Measurements from ENCODE around the gene CLSTN3. TPM values are rescaled to one million over a fixed set of nuclear protein-coding genes. Genes with fewer than 3 reads are reported as not detected.
A peak's percentile ranks its signal among the peaks of the same experiment; 100 is the strongest.

The CLSTN3 gene
- total and polyA plus RNA-seq, 2 donors (not counting 1 experiment from before 2014, with no cell fraction given), result 31.7 to 36.5 TPM

DNA sequence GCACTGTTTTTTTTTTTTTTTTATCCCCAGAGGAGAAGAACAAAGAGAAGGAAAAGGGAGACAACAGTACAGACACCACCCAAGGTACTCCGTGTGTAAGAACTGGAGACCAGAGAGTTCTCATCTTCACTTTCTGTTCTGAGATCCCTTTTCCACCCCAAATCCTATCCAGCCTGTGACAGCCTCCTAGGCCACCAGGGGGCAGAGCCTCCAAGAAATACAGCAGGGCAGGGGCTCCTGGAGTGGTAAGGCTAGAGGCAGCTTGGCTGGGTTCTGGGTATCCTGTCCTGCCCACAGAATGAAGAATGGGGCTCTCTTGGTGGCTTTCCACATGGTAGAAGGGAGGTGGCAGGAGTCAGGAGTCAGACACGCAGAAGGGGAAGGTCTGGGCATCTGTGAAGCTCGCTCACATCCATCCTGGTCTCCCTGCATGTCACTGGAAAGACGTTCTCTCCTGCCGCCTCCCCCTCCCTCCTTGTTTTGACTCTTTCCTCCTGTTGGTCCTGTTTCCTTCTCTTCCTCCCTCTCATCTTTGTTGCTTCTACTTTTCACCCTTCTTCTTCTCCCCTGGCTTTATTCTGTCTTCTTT is 12.0 kb downstream of the CLSTN3 start:
- TF ChIP-seq CTCF (IDR thresholded peaks at IDR 0.05), result peak; percentile 63
- TF ChIP-seq EZH2 (IDR thresholded peaks at IDR 0.05; ENCODE audit: borderline replicate concordance, insufficient read depth, low read depth, low read length, poor library complexity, severe bottlenecking), result no peak
- 86% methylated on average over 4 of the region's 5 CpGs for WGBS (ENCODE audit: insufficient coverage)
- Histone ChIP-seq H3K4me1 (ENCODE audit: control insufficient read depth in 2 of 2, insufficient read depth in 2 of 2, low read length in 2 of 2) (no peaks in the 10 kb centered on the region), H3K9me3 (ENCODE audit: control extremely low read depth in 1 of 3, control insufficient read depth in 2 of 3, insufficient read depth in 1 of 3, low read length in 2 of 3) (no peaks in the 10 kb centered on the region), H3K36me3 (replicated peaks in 1 of 2; ENCODE audit: control extremely low read depth in 1 of 2, control insufficient read depth in 1 of 2, extremely low read depth in 1 of 2, insufficient read depth in 2 of 2, low read length in 1 of 2) (peaks cover 1 to 23% of the 10 kb centered on the region in 2 experiments), H3K27me3 (replicated peaks in 1 of 4; ENCODE audit: control extremely low read depth in 1 of 4, control insufficient read depth in 3 of 4, insufficient read depth in 4 of 4, low read length in 3 of 4) (no peaks in the 10 kb centered on the region), H3K4me3 (ENCODE audit: control extremely low read depth in 1 of 5, extremely low read depth in 1 of 5, insufficient read depth in 1 of 5, low read depth in 2 of 5, low read length in 4 of 5) (no peak overlapping the region), H3K9ac (ENCODE audit: low read length) (no peak overlapping the region), H3K79me2 (ENCODE audit: control insufficient read depth, insufficient read depth, low read length) (no peaks in the 10 kb centered on the region), H3K4me2 (replicated peaks; ENCODE audit: low read depth, low read length, poor library complexity, severe bottlenecking) (no peak overlapping the region), H2AFZ (ENCODE audit: insufficient read depth, low read depth, low read length, poor library complexity, severe bottlenecking) (no peak overlapping the region), H4K20me1 (ENCODE audit: control insufficient read depth, insufficient read depth, low read length, poor library complexity, severe bottlenecking) (no peaks in the 10 kb centered on the region), H3K27ac (ENCODE audit: low read length in 2 of 2) (no peak overlapping the region)
- no peaks in the 10 kb centered on the region for H3K27me3 Mint-ChIP-seq
- DNase-seq (peak; percentile 52), ATAC-seq (ENCODE audit: low read depth) (peak; percentile 69)
- CTCF ChIA-PET, result interaction anchor here (0.6 to 2.0 kb wide), 6 partner anchors 8 to 1775 kb away, joined by 3 to 8 read pairs (median 4); no protein-coding TSS in a partner anchor
- peaks cover 2% of the 10 kb centered on the region for H3K4me1 Mint-ChIP-seq
- H3K27ac Mint-ChIP-seq, result no peak overlapping the region
- no peaks in the 10 kb centered on the region for H3K9me3 Mint-ChIP-seq (ENCODE audit: insufficient read depth)
- POLR2A ChIA-PET, result interaction anchor here (0.6 to 0.7 kb wide), 2 partner anchors 51 to 364 kb away, joined by 4 to 6 read pairs; no protein-coding TSS in a partner anchor
- no peak overlapping the region for H3K4me3 Mint-ChIP-seq
- intact Hi-C loops (cut with micrococcal nuclease), result no loop called here

DNA sequence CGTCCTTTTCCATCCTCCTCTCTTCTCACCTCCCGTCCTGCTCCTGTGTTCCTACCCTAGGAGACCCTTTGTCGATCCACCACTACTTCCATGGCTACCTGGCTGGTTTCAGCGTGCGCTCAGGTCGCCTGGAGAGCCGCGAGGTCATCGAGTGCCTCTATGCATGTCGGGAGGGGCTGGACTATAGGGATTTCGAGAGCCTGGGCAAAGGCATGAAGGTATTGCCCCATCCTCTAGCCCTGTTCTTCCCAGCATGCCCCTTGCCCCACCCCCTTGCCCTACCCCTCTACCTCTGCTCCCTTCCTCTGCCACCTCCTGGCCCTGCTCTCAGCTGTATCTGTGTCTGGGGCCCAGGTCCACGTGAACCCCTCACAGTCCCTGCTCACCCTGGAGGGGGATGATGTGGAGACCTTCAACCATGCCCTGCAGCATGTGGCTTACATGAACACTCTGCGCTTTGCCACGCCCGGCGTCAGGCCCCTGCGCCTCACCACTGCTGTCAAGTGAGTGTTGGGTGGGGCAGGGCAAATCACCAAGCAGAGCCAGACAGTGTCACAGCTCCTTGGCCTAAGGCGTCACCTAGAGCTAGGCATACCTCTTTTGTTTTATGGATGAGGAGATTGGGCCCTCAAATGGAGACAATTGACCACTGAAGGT is 12.8 kb downstream of the CLSTN3 start:
- H3K36me3 ChIP-seq (replicated peaks in 1 of 2; ENCODE audit: control extremely low read depth in 1 of 2, control insufficient read depth in 1 of 2, extremely low read depth in 1 of 2, insufficient read depth in 2 of 2, low read length in 1 of 2), result peaks cover 1 to 18% of the 10 kb centered on the region in 2 experiments
- H2AFZ ChIP-seq (ENCODE audit: insufficient read depth, low read depth, low read length, poor library complexity, severe bottlenecking), result no peak overlapping the region
- no peak overlapping the region for H3K27ac ChIP-seq (ENCODE audit: low read length in 2 of 2)
- no peaks in the 10 kb centered on the region for H3K9me3 ChIP-seq (ENCODE audit: control extremely low read depth in 1 of 3, control insufficient read depth in 2 of 3, insufficient read depth in 1 of 3, low read length in 2 of 3)
- H4K20me1 ChIP-seq (ENCODE audit: control insufficient read depth, insufficient read depth, low read length, poor library complexity, severe bottlenecking), result no peaks in the 10 kb centered on the region
- ChIA-PET CTCF (interaction anchor here (0.7 to 3.7 kb wide), 5 partner anchors 10 to 495 kb away, joined by 3 to 16 read pairs (median 3); no protein-coding TSS in a partner anchor), POLR2A (interaction anchor here (0.6 kb wide), 1 partner anchor 365 kb away, joined by 6 read pairs; no protein-coding TSS in a partner anchor)
- TF ChIP-seq EZH2 (IDR thresholded peaks at IDR 0.05; ENCODE audit: borderline replicate concordance, insufficient read depth, low read depth, low read length, poor library complexity, severe bottlenecking), result no peak
- TF ChIP-seq CTCF (IDR thresholded peaks at IDR 0.05), result no peak
- no peaks in the 10 kb centered on the region for H3K9me3 Mint-ChIP-seq (ENCODE audit: insufficient read depth)
- no peak overlapping the region for H3K4me3 Mint-ChIP-seq
- intact Hi-C loops (cut with micrococcal nuclease), result no loop called here
- no peak overlapping the region for H3K27ac Mint-ChIP-seq
- WGBS (ENCODE audit: insufficient coverage), result 98% methylated on average over 15 of the region's 18 CpGs
- ATAC-seq (ENCODE audit: low read depth), result no peak
- H3K27me3 Mint-ChIP-seq, result no peaks in the 10 kb centered on the region
- no peaks in the 10 kb centered on the region for H3K79me2 ChIP-seq (ENCODE audit: control insufficient read depth, insufficient read depth, low read length)
- H3K4me1 ChIP-seq (ENCODE audit: control insufficient read depth in 2 of 2, insufficient read depth in 2 of 2, low read length in 2 of 2), result no peaks in the 10 kb centered on the region
- no peak overlapping the region for H3K4me3 ChIP-seq (ENCODE audit: control extremely low read depth in 1 of 5, extremely low read depth in 1 of 5, insufficient read depth in 1 of 5, low read depth in 2 of 5, low read length in 4 of 5)
- H3K27me3 ChIP-seq (replicated peaks in 1 of 4; ENCODE audit: control extremely low read depth in 1 of 4, control insufficient read depth in 3 of 4, insufficient read depth in 4 of 4, low read length in 3 of 4), result no peaks in the 10 kb centered on the region
- no peak for DNase-seq
- H3K4me2 ChIP-seq (replicated peaks; ENCODE audit: low read depth, low read length, poor library complexity, severe bottlenecking), result no peak overlapping the region
- no peak overlapping the region for H3K9ac ChIP-seq (ENCODE audit: low read length)
- H3K4me1 Mint-ChIP-seq, result peaks cover 2% of the 10 kb centered on the region
